HepG2 (cell line): ENCODE measurements around the gene TRAIP. TPM values are rescaled to one million over a fixed set of nuclear protein-coding genes. Genes with fewer than 3 reads are reported as not detected.

ENCODE experiments used
- CBX5 ChIP-seq: sonication (generic); formaldehyde crosslinking; IDR thresholded peaks from 2 replicates; pipeline ENCODE4 v1.4.0; 2020; ENCODE audit warnings: missing genetic modification reagents, borderline replicate concordance
- CERS6 ChIP-seq: sonication (generic); formaldehyde crosslinking; IDR thresholded peaks from 2 replicates; pipeline ENCODE4 v1.5.0; 2020; ENCODE audit warnings: missing genetic modification reagents
- E2F1 ChIP-seq: sonication (generic); formaldehyde crosslinking; IDR thresholded peaks from 2 replicates; pipeline ENCODE4 v1.5.0; 2020; ENCODE audit warnings: missing genetic modification reagents
- IKZF1 ChIP-seq: fragments of 450-650 bp; IDR thresholded peaks from 2 replicates; pipeline ENCODE4 v1.7.1; 2016
- KLF11 ChIP-seq: IDR thresholded peaks from 2 replicates; pipeline ENCODE4 v1.6.1; 2016; ENCODE audit warnings: missing compliant biosample characterization
- PCBP1 ChIP-seq: fragments of 200-400 bp; formaldehyde crosslinking; IDR thresholded peaks from 2 replicates; pipeline ENCODE4 v1.6.1; 2017; ENCODE audit warnings: mild to moderate bottlenecking, low read depth, low read length, borderline replicate concordance
- REL ChIP-seq: sonication (generic); formaldehyde crosslinking; conservative IDR thresholded peaks from 2 replicates; pipeline ENCODE4 v1.8.0; 2022; ENCODE audit warnings: mild to moderate bottlenecking, missing genetic modification reagents, moderate library complexity
- SPEN ChIP-seq: sonication (generic); formaldehyde crosslinking; IDR thresholded peaks from 2 replicates; pipeline ENCODE4 v1.5.1; 2020; ENCODE audit warnings: low read depth, mild to moderate bottlenecking, missing genetic modification reagents
- STAT6 ChIP-seq: sonication (generic); formaldehyde crosslinking; IDR thresholded peaks from 2 replicates; pipeline ENCODE4 v1.4.0; 2020; ENCODE audit warnings: missing genetic modification reagents, mild to moderate bottlenecking, borderline replicate concordance
- TAF15 ChIP-seq: fragments of 200-400 bp; formaldehyde crosslinking; IDR thresholded peaks from one replicate; pipeline ENCODE4 v1.6.1; 2018; ENCODE audit warnings: mild to moderate bottlenecking, low read depth, low read length; ENCODE audit not compliant: poor library complexity, severe bottlenecking
- YEATS4 ChIP-seq: sonication (generic); formaldehyde crosslinking; IDR thresholded peaks from 2 replicates; pipeline ENCODE4 v1.4.0; 2020; ENCODE audit warnings: missing genetic modification reagents, borderline replicate concordance
- ZFYVE20 ChIP-seq: sonication (generic); formaldehyde crosslinking; IDR thresholded peaks from 2 replicates; pipeline ENCODE4 v1.8.0; 2023; ENCODE audit warnings: low read depth, mild to moderate bottlenecking, moderate library complexity, missing genetic modification reagents, borderline replicate concordance
- ZNF17 ChIP-seq: sonication (generic); formaldehyde crosslinking; IDR thresholded peaks from 2 replicates; pipeline ENCODE4 v1.5.0; 2020; ENCODE audit warnings: mild to moderate bottlenecking, missing genetic modification reagents
- ZNF280D ChIP-seq: sonication (generic); formaldehyde crosslinking; IDR thresholded peaks from 2 replicates; pipeline ENCODE4 v1.5.1; 2020; ENCODE audit warnings: mild to moderate bottlenecking, missing genetic modification reagents
- ZNF512B ChIP-seq: sonication (generic); formaldehyde crosslinking; IDR thresholded peaks from 2 replicates; pipeline ENCODE4 v1.5.1; 2020; ENCODE audit warnings: missing genetic modification reagents, mild to moderate bottlenecking, borderline replicate concordance
- ZNF713 ChIP-seq: sonication (generic); formaldehyde crosslinking; IDR thresholded peaks from 2 replicates; pipeline ENCODE4 v1.4.0; 2020; ENCODE audit warnings: mild to moderate bottlenecking, missing genetic modification reagents
- polyA plus RNA-seq, 8 experiments: library from polyadenylated mRNA; depleted of rRNA in 3 of 8; stranded (reverse) in 7 of 8; unstranded in 1 of 8; fragments of >200 nt; fragmentation: Illumina TruSeq in 4 of 8; extraction: Trizol in 4 of 8; gene quantifications; 2 replicates each; pipeline versions ENCODE4 v1.2.1 to v1.2.3, GENCODE V29; 2011 to 2016; ENCODE audit warnings: low read depth in 4 of 8, missing spikeins in 1 of 8, mixed read lengths in 1 of 8; ENCODE audit not compliant: insufficient read depth in 1 of 8
- total RNA-seq, 5 experiments: library from RNA; depleted of rRNA; stranded (reverse); fragments of >200 nt; fragmentation: Illumina TruSeq; extraction: Trizol; gene quantifications; 2 replicates each; pipeline ENCODE4 v1.2.3, GENCODE V29; 2016; ENCODE audit warnings: low read depth in 1 of 5

TRAIP gene
- total and polyA plus RNA-seq, 2 of the 13 experiments (the other 11 are each of a cell fraction or from before 2014, with no cell fraction given), result 13.9 to 23.9 TPM

- no peak for TF ChIP-seq TAF15
- peak; percentile 40; the same call in 1 of the 2 replicates for TF ChIP-seq YEATS4
- TF ChIP-seq CBX5 (CRISPR knock-in tag), result peak; percentile 39; the same call in 1 of the 2 replicates
- TF ChIP-seq STAT6 (CRISPR knock-in tag), result no peak
- TF ChIP-seq IKZF1, result no peak
- TF ChIP-seq ZFYVE20 (CRISPR knock-in tag), result no peak
- no peak for TF ChIP-seq ZNF512B (CRISPR knock-in tag)
- 0 out of 2 replicates have a peak, but pooled peaks have one; percentile 40 for TF ChIP-seq KLF11 (CRISPR knock-in tag)
- no peak for TF ChIP-seq REL (CRISPR knock-in tag)
- TF ChIP-seq E2F1 (CRISPR knock-in tag), result no peak
- no peak for TF ChIP-seq ZNF17
- peak; percentile 40 for TF ChIP-seq SPEN (CRISPR knock-in tag)
- no peak for TF ChIP-seq PCBP1
- TF ChIP-seq ZNF713 (CRISPR knock-in tag), result 0 out of 2 replicates have a peak, but pooled peaks have one; percentile 52
- peak; percentile 70; the same call in 1 of the 2 replicates for TF ChIP-seq ZNF280D (CRISPR knock-in tag)
- no peak for TF ChIP-seq CERS6 (CRISPR knock-in tag)
Measured at GRCh38 chr3:49802719-49803464, 53.5 kb downstream of the TRAIP start, which contains the start of gene INKA1 (continued).
